ENCODE data around the gene DHX30.

DNA sequence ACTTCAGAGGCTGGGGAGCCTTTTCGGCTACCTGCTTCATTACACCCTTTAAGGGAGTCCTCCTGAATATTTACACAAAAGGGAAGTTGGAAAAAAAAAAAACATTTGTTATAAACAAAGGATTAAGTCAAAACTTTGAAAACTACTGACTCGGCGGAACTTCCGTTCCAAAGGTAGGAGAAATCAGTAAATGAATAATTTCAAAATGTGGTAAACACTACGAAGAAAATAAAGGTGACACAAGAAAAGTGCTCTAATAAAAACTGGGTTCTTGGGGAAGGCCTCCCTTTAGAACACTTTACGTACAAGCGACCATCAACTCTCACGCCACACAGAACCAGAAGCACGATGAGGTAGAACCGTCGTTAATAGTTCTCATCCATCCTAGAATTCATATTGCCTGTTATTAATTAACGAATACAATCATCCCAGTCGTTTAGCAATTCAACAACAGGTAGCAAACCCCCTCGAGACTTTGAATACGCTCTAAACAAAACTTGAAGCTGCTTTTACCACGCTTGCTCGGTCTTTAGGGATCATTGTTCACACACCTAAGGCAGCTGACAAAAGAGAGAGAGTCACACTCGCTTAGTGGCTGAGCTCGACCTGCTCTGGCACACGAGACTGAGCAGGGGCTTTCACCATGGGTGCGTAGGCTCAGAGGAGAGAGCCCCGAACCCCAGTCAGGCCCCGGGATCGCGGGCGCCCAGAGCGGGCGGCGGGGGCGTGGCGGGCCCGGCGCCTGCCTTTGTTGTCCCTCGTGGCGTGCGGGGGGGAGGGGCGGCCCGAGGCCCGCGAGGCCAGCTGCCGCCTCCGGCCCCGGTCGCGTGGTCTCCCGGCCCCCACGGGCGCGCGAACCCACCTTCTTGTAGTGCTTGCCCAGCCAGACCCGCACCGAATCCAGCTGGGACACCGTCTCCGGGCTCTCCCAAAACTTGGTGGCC, 21.9 kb upstream of the DHX30 start:
- TF ChIP-seq, protein P1, sequence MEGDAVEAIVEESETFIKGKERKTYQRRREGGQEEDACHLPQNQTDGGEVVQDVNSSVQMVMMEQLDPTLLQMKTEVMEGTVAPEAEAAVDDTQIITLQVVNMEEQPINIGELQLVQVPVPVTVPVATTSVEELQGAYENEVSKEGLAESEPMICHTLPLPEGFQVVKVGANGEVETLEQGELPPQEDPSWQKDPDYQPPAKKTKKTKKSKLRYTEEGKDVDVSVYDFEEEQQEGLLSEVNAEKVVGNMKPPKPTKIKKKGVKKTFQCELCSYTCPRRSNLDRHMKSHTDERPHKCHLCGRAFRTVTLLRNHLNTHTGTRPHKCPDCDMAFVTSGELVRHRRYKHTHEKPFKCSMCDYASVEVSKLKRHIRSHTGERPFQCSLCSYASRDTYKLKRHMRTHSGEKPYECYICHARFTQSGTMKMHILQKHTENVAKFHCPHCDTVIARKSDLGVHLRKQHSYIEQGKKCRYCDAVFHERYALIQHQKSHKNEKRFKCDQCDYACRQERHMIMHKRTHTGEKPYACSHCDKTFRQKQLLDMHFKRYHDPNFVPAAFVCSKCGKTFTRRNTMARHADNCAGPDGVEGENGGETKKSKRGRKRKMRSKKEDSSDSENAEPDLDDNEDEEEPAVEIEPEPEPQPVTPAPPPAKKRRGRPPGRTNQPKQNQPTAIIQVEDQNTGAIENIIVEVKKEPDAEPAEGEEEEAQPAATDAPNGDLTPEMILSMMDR (conservative IDR thresholded peaks at IDR 0.05; ENCODE audit: low read depth, low read length): no peak
- TF ChIP-seq EZH2 (IDR thresholded peaks at IDR 0.05; ENCODE audit: borderline replicate concordance, low read depth, low read length, poor library complexity, severe bottlenecking): no peak
